ENCODE data around the gene KIAA1755.

KIAA1755 gene

GRCh38 chr20:38165089-38165965, 95.2 kb downstream of the KIAA1755 start, which contains the start of gene TGM2:
TSS of gene TGM2 (minus strand) at chr20:38165270. CDS start at chr20:38165198, 72 bp downstream.
- DNase-seq (ENCODE audit: low read depth, low spot score): no peak

GRCh38 chr20:38164624-38165088, 95.9 kb downstream of the KIAA1755 start:
- no peak for DNase-seq (ENCODE audit: low read depth, low spot score)

- DNase-seq (ENCODE audit: low read depth, low spot score): no peak
These were observed 96.5 kb downstream of the KIAA1755 start for GRCh38 chr20:38164069-38164468.

- no peak for DNase-seq (ENCODE audit: low read depth, low spot score)
These were observed 97.4 kb downstream of the KIAA1755 start for GRCh38 chr20:38162878-38163875.

DNA sequence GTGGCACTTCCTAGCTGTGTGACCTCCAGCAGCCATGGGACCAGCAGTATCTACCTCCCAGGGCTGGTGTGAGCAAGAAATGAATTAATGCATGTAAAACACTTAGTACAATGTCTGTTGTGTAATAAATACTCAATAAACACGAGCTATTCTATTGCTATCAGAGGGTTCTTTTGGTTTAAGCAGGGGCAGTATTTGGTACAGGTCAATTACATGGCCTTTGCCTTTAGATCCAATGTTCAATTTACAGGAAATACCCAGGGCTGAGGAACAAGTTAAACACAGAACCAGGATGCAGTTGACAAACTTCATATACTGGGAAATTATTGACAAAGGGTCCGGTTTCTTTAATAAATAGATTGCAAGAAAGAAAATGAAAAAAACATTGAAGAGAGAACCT, 98.4 kb downstream of the KIAA1755 start:
- no peak for DNase-seq (ENCODE audit: low read depth, low spot score)

DNA sequence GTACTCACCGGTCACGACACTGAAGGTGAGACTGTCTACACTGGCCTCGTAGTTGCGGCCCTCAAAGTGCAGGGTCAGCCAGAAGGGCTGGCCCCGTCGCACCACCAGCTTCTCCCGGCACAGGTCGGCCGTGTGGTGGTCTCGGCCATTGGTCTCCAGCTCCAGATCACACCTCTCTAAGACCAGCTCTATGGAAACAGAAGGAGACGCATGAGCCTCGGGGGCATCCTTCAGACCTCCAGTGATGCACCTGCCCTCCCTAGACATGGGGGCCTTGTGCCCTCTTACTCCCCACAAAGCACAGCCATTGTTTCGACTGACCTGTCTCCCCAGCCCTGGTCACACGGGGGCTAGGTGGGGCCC, 99.1 kb downstream of the KIAA1755 start:
- no peak for DNase-seq (ENCODE audit: low read depth, low spot score)
